PFSK-1 (cell line): ENCODE data around the gene CPLANE2.

ENCODE experiments used
- FOXP2 ChIP-seq: optimal IDR thresholded peaks from 2 replicates; pipeline ENCODE3; 2011; ENCODE audit warnings: borderline replicate concordance, control low read depth, inconsistent platforms; ENCODE audit not compliant: insufficient read depth; ENCODE audit errors: extremely low read length, extremely low read depth
- POLR2AphosphoS5 ChIP-seq: IDR thresholded peaks from 2 replicates; pipeline ENCODE4 v1.6.1; 2012; ENCODE audit warnings: low read depth, mild to moderate bottlenecking, control low read depth, low read length, moderate library complexity
- REST ChIP-seq, 2 experiments: IDR thresholded peaks; 2 replicates each; pipeline versions ENCODE4 v1.6.1 to v1.8.0; 2011 to 2012; ENCODE audit warnings: low read depth in 2 of 2, low read length in 2 of 2, control low read depth in 1 of 2, inconsistent platforms in 1 of 2, mild to moderate bottlenecking in 1 of 2, moderate library complexity in 1 of 2; ENCODE audit not compliant: insufficient read depth in 1 of 2
- SIN3A ChIP-seq: IDR thresholded peaks from 2 replicates; pipeline ENCODE4 v1.6.1; 2012; ENCODE audit warnings: mild to moderate bottlenecking, low read length, moderate library complexity, borderline replicate concordance; ENCODE audit not compliant: insufficient read depth
- TAF1 ChIP-seq: IDR thresholded peaks from 2 replicates; pipeline ENCODE4 v1.6.1; 2012; ENCODE audit warnings: low read length, control low read depth, borderline replicate concordance; ENCODE audit not compliant: insufficient read depth

CPLANE2 gene

DNA sequence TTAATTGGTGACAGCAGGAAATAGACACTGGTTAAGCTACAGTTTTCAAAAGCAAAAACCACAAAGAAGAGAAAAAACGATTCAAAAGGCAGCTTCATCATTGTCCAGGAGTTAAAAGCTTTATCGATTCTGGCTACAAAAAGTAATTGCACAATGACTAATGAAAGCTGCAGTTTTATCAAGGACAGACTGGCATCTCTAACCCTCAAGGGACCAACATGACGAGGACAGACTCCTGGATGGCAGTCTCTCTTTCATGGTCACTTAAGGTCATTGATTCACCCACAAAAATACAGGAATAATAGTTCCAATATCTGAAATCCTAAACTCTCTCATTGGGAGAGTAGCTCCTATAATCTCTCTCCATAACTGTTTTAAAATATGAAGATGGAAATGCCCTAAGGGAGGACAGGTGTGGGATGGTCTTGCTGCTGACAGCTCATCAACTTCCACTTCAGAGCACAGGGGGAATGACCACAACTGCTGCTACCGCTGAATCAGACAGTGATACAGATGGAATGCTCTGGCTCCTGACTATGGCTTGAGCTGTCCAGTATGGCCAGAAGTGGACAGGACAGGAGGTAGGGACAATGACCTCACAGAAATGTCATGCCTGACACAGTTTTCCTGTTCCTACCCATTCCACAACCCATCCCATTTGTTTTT is 17.4 kb upstream of the CPLANE2 start:
- TF ChIP-seq TAF1 (no peak), FOXP2 (no peak), POLR2AphosphoS5 (no peak), REST (IDR thresholded peaks at IDR 0.05; ENCODE audit: insufficient read depth in 1 of 2, low read depth in 2 of 2, low read length in 2 of 2) (no peak), SIN3A (no peak)

GRCh38 chr1:16253332-16253922 is 16.4 kb upstream of the CPLANE2 start:
- TF ChIP-seq POLR2AphosphoS5 (no peak), FOXP2 (no peak), REST (IDR thresholded peaks at IDR 0.05; ENCODE audit: insufficient read depth in 1 of 2, low read depth in 2 of 2, low read length in 2 of 2) (no peak), TAF1 (no peak), SIN3A (no peak)

DNA sequence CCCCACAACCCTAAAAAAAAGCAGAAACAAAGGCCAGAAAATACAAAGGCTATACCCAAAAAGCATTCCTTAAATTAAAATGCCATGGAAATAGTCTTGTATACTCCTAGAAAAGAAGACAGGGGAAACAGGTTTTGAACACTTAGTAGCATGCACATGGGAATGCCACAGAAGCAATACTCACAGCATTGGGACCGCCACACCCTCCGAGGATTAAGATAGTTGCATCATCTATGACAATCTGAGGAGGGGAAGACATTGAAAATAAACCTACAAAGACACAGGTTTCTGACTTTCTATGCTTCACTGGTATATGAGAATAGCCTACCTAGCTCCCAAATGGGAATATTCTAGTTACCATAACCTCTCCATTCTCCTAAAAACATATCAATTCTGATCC is 15.9 kb upstream of the CPLANE2 start:
- no peak for TF ChIP-seq REST (IDR thresholded peaks at IDR 0.05; ENCODE audit: insufficient read depth in 1 of 2, low read depth in 2 of 2, low read length in 2 of 2)
- no peak for TF ChIP-seq FOXP2
- TF ChIP-seq POLR2AphosphoS5, result no peak
- no peak for TF ChIP-seq TAF1
- TF ChIP-seq SIN3A, result no peak

DNA sequence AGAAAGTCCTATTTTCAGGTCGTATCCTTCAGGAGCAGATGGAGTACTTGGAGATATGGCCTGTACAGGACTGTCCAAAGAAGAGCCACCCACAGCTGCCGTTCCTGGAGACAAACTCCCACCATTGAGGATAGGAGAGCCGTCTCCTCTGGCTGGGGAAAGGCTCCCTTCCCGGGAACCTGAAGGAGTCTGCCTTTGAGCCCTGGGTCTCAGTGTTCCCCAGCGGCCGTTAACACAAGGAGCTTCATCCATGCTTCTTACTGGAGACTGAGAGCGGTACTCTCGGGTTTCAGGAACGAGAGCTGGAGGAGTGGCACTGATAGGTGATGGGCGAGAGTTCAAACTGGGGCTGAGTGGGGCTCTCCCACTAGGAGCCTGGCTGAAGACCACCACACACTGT is 14.4 kb upstream of the CPLANE2 start:
- TF ChIP-seq TAF1 (no peak), SIN3A (no peak), POLR2AphosphoS5 (no peak), FOXP2 (no peak), REST (IDR thresholded peaks at IDR 0.05; ENCODE audit: insufficient read depth in 1 of 2, low read depth in 2 of 2, low read length in 2 of 2) (no peak)
